ENCODE results near the gene WDR27.

Gene WDR27

DNA sequence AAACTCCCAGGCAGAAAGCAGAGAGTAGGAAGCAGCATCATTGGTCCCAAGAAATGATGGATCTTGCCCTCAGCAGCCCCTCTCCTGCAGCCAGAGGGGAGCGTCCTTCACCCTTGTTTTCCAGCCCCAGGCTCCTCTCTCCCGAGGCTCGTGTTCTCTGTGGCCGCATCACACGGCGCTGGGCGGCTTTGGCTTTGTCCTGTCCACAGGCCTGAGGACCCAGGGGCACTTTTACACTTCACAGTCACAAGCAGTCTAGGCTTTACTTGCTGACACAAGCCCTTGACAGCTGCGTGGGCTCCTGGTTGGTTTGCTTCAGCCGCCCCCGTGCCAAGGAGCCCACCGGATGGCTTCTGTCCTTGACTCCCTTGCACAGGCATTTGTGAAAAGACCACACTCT lies 272.8 kb downstream of the WDR27 start:
- no peak for DNase-seq (ENCODE audit: low read depth)
- in situ Hi-C loops (cut with HindIII; ENCODE audit: low sequenced_read_pairs), result no loop called here
- TF ChIP-seq, protein P1, sequence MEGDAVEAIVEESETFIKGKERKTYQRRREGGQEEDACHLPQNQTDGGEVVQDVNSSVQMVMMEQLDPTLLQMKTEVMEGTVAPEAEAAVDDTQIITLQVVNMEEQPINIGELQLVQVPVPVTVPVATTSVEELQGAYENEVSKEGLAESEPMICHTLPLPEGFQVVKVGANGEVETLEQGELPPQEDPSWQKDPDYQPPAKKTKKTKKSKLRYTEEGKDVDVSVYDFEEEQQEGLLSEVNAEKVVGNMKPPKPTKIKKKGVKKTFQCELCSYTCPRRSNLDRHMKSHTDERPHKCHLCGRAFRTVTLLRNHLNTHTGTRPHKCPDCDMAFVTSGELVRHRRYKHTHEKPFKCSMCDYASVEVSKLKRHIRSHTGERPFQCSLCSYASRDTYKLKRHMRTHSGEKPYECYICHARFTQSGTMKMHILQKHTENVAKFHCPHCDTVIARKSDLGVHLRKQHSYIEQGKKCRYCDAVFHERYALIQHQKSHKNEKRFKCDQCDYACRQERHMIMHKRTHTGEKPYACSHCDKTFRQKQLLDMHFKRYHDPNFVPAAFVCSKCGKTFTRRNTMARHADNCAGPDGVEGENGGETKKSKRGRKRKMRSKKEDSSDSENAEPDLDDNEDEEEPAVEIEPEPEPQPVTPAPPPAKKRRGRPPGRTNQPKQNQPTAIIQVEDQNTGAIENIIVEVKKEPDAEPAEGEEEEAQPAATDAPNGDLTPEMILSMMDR (IDR thresholded peaks at IDR 0.05; ENCODE audit: low read depth, low read length, missing control alignments), result no peak
- no peak overlapping the region for H3K4me3 ChIP-seq (ENCODE audit: low read depth, low read length)

DNA sequence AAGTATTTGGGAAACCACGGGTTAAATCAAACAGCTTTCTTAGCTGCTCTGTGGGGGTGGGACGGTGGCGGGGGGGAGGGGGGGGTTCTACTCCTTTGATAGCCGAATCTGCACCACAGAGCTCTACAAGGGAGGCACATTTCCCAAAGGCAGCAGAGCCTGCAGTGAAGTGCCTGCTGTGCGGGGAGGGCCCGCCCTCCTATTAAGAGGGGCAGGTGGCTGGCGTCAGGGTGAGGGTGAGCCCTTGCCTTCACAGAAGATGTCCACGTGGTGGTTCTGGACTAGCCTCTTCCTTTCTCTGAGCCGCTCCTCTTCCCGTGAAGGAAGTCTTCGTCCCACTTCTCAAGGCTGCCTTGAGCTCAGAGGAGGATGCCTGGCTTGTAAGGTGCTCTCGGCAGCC lies 273.3 kb downstream of the WDR27 start:
- TF ChIP-seq, protein P1 (IDR thresholded peaks at IDR 0.05; ENCODE audit: low read depth, low read length, missing control alignments), result no peak
- no peak for DNase-seq (ENCODE audit: low read depth)
- H3K4me3 ChIP-seq (ENCODE audit: low read depth, low read length), result no peak overlapping the region
- in situ Hi-C loops (cut with HindIII; ENCODE audit: low sequenced_read_pairs), result no loop called here

DNA sequence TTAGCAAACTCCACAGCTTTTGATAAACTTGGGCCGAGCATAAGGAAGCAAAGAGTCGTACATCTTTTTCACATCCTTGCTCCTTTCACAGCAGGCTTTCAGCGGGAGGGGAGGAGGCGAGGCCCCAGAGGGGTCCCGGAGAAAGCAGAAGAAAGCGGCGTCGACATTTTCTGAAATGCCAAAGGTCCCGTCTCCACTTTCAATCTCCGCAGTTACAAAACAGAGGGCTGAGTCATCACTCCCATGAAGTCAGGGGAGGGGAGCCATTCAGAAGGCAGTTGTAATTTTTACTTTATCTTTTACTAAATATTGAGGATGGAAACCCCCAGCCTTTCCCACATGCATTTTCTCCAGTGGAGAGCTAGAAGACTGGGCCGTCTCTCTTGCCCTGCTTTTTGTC lies 274.0 kb downstream of the WDR27 start:
- TF ChIP-seq, protein P1 (IDR thresholded peaks at IDR 0.05; ENCODE audit: low read depth, low read length, missing control alignments), result no peak
- in situ Hi-C loops (cut with HindIII; ENCODE audit: low sequenced_read_pairs), result no loop called here
- DNase-seq (ENCODE audit: low read depth), result no peak
- H3K4me3 ChIP-seq (ENCODE audit: low read depth, low read length), result no peak overlapping the region

DNA sequence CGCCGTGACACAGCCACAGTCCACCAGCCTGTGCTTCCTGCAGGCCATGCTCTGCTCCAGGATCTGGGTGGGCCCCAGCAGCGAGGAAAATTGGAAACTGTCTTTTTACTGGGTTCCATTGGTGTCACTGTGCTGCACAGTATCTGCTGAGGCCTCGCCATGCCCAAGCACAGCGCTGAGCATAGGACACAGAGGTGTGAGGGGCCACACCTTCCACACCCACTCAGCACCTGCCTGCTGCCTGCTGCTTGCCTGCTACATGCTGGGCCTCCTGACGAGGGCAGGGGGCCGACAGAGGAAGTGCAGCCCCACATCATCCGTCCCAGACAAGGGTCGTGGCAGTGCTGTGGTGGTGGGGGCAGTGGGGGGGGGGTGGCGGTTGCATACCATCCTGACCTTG lies 275.2 kb downstream of the WDR27 start:
- H3K4me3 ChIP-seq (ENCODE audit: low read depth, low read length), result no peak overlapping the region
- DNase-seq (ENCODE audit: low read depth), result no peak
- in situ Hi-C loops (cut with HindIII; ENCODE audit: low sequenced_read_pairs), result no loop called here
- TF ChIP-seq, protein P1 (IDR thresholded peaks at IDR 0.05; ENCODE audit: low read depth, low read length, missing control alignments), result no peak

DNA sequence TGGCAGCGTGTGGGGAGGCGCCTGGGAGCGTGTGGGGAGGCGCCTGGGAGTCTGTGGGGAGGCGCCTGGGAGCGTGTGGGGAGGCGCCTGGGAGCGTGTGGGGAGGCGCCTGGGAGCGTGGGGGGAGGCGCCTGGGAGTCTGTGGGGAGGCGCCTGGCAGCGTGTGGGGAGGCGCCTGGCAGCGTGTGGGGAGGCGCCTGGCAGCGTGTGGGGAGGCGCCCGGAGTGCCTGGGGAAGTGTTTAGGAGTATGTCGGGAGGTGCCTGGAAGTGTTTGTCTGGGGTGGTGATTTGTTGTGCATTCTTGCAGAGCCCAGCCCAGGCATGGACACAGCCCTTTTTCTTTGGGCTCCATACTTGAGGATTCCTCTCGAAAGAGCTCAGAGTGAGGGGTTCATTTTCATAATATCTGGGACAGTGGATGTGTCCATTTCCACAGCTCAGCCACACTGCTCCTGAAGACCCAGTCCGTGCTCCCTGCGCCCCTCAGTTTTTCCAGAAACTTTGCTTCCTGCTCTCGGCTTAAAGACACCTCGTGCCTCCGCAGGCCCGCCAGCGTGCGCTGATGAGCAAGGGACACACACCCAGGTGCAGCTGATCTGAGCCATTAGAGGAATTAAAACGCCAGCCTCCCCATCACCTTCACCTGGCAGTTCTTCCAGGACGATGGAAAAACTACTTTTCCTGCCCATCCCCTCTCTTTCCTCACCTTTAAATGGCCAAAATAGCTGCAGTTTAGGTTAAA lies 276.0 kb downstream of the WDR27 start:
- TF ChIP-seq, protein P1 (IDR thresholded peaks at IDR 0.05; ENCODE audit: low read depth, low read length, missing control alignments), result no peak
- H3K4me3 ChIP-seq (ENCODE audit: low read depth, low read length), result no peak overlapping the region
- in situ Hi-C loops (cut with HindIII; ENCODE audit: low sequenced_read_pairs), result no loop called here
- no peak for DNase-seq (ENCODE audit: low read depth)

DNA sequence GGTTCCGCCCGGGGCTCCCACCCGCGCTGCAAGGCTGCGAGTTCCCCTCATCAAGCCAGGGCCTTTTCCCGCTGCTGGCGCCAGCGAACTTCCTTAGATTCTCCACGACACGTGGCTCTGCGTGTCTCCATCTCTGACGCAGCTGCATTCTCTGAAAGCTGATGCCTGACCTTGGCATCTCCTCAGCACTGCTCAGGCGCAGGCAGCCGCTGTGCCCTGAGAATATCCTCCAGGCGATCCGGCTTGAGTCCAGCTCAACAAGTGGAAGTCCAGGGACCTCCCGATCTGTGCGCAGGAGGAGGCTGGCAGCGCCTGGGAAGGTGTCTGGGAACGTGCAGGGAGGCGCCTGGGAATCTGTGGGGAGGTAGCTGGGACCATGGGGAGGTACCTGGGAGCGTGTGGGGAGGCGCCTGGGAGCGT lies 277.0 kb downstream of the WDR27 start:
- in situ Hi-C loops (cut with HindIII; ENCODE audit: low sequenced_read_pairs), result no loop called here
- peak overlapping the region; percentile 22 for H3K4me3 ChIP-seq (ENCODE audit: low read depth, low read length)
- TF ChIP-seq, protein P1 (IDR thresholded peaks at IDR 0.05; ENCODE audit: low read depth, low read length, missing control alignments), result no peak
- DNase-seq (ENCODE audit: low read depth), result peak; percentile 15
